K562 (cell line): ENCODE data around the gene ATG13. TPM values are rescaled to one million over a fixed set of nuclear protein-coding genes. Genes with fewer than 3 reads are reported as not detected.

ENCODE experiments used
- ARID1B ChIP-seq: fragments of 450-650 bp; IDR thresholded peaks from 2 replicates; pipeline ENCODE4 v1.6.1; 2016; ENCODE audit warnings: antibody characterized with exemption, mild to moderate bottlenecking, inconsistent platforms
- ARID4B ChIP-seq: sonication (generic); formaldehyde crosslinking; IDR thresholded peaks from 2 replicates; pipeline ENCODE4 v1.8.0; 2022; ENCODE audit warnings: mild to moderate bottlenecking, missing genetic modification reagents
- CCAR2 ChIP-seq: fragments of 200-400 bp; formaldehyde crosslinking; IDR thresholded peaks from 2 replicates; pipeline ENCODE4 v1.6.1; 2017; ENCODE audit warnings: mild to moderate bottlenecking, low read depth, low read length
- CEBPG ChIP-seq, 3 experiments: fragments of 200-800 bp in 1 of 3; sonication (Bioruptor generic) in 1 of 3; sonication (generic) in 1 of 3; formaldehyde crosslinking in 1 of 3; IDR thresholded peaks in 2 of 3; conservative IDR thresholded peaks in 1 of 3; 2 replicates each; pipeline versions ENCODE4 v1.6.1 to v1.8.0; 2016 to 2022; ENCODE audit warnings: missing compliant biosample characterization in 2 of 3, missing genetic modification characterization in 2 of 3, mild to moderate bottlenecking in 1 of 3, missing genetic modification reagents in 1 of 3
- DDX20 ChIP-seq: fragments of 450-650 bp; IDR thresholded peaks from 2 replicates; pipeline ENCODE4 v1.6.1; 2016; ENCODE audit warnings: missing genetic modification characterization, low read depth, mild to moderate bottlenecking, missing compliant biosample characterization, moderate library complexity
- FIP1L1 ChIP-seq: fragments of 200-400 bp; formaldehyde crosslinking; IDR thresholded peaks from 2 replicates; pipeline ENCODE4 v1.6.1; 2018; ENCODE audit warnings: mild to moderate bottlenecking, low read depth, low read length; ENCODE audit not compliant: poor library complexity, severe bottlenecking
- FOXP4 ChIP-seq: sonication (generic); formaldehyde crosslinking; IDR thresholded peaks from 2 replicates; pipeline ENCODE4 v1.8.0; 2022; ENCODE audit warnings: mild to moderate bottlenecking, missing genetic modification reagents, borderline replicate concordance
- HDAC2 ChIP-seq: fragments of 450-650 bp; IDR thresholded peaks from 2 replicates; pipeline ENCODE4 v1.6.1; 2016; ENCODE audit warnings: mild to moderate bottlenecking
- MXD1 ChIP-seq: fragments of 250-450 bp; sonication (Bioruptor Pico); IDR thresholded peaks from 2 replicates; pipeline ENCODE4 v1.8.0; 2021; ENCODE audit warnings: borderline replicate concordance, mild to moderate bottlenecking, moderate library complexity; ENCODE audit not compliant: poor library complexity, severe bottlenecking
- PBX2 ChIP-seq, 2 experiments: IDR thresholded peaks in 1 of 2; conservative IDR thresholded peaks in 1 of 2; 2 replicates each; pipeline ENCODE4 v1.6.1; 2016; ENCODE audit warnings: low read depth in 2 of 2, mild to moderate bottlenecking in 1 of 2, missing compliant biosample characterization in 1 of 2, missing genetic modification characterization in 1 of 2, moderate library complexity in 1 of 2
- POLR2AphosphoS5 ChIP-seq: IDR thresholded peaks from 2 replicates; pipeline ENCODE4 v1.6.1; 2011; ENCODE audit warnings: mild to moderate bottlenecking, low read depth, low read length, moderate library complexity; ENCODE audit not compliant: control insufficient read depth, insufficient read depth
- TSC22D4 ChIP-seq: fragments of 450-650 bp; IDR thresholded peaks from 2 replicates; pipeline ENCODE4 v1.6.1; 2016; ENCODE audit warnings: missing genetic modification characterization, missing biosample characterization, control low read depth
- ZNF184 ChIP-seq: sonication (generic); formaldehyde crosslinking; IDR thresholded peaks from 2 replicates; pipeline ENCODE4 v1.5.0; 2020; ENCODE audit warnings: missing genetic modification reagents
- ZNF507 ChIP-seq: conservative IDR thresholded peaks from 2 replicates; pipeline ENCODE4 v1.6.1; 2017; ENCODE audit warnings: missing genetic modification characterization, missing compliant biosample characterization
- ZNF79 ChIP-seq: fragments of 250-450 bp; sonication (Bioruptor Pico); IDR thresholded peaks from 2 replicates; pipeline ENCODE4 v1.4.0; 2020; ENCODE audit warnings: low read depth, mild to moderate bottlenecking, moderate library complexity
- polyA plus RNA-seq, 8 experiments: library from polyadenylated mRNA; depleted of rRNA in 4 of 8; stranded (reverse) in 5 of 8; unstranded in 3 of 8; fragments of >200 nt; fragmentation: Nextera tagmentation in 2 of 8; fragmentation: Illumina TruSeq in 1 of 8; extraction: Ambion mirVana in 2 of 8; extraction: Trizol in 1 of 8; gene quantifications; 2 replicates each; pipeline versions ENCODE4 v1.2.1 to v1.2.3, GENCODE V29; 2011 to 2014; ENCODE audit warnings: inconsistent platforms in 1 of 8, missing spikeins in 1 of 8
- total RNA-seq, 7 experiments: library from RNA; depleted of rRNA in 6 of 7; stranded (reverse); fragments of >200 nt in 6 of 7; fragmentation: Illumina TruSeq in 2 of 7; extraction: Trizol in 2 of 7; gene quantifications; 2 replicates each; pipeline versions ENCODE4 v1.2.1 to v1.2.3, GENCODE V29; 2011 to 2021; ENCODE audit warnings: low replicate concordance in 1 of 7

Gene ATG13
- total and polyA plus RNA-seq, 9 of the 15 experiments (the other 6 are each of a cell fraction or from before 2014, with no cell fraction given): 13.1 to 61.5 (median 36.5) TPM

GRCh38 chr11:46611526-46612304, 5.6 kb upstream of the ATG13 start (continued):
- TF ChIP-seq HDAC2 (peak; percentile 43; the same call in 1 of the 2 replicates), DDX20 (tag) (no peak), ARID4B (CRISPR knock-in tag) (no peak), FOXP4 (CRISPR knock-in tag) (no peak), MXD1 (CRISPR knock-in tag) (no peak), TSC22D4 (tag) (no peak), POLR2AphosphoS5 (peak; percentile 43; the same call in 1 of the 2 replicates), FIP1L1 (no peak), ARID1B (peak; percentile 80), PBX2 (CRISPR knock-in tag; IDR thresholded peaks at IDR 0.05; ENCODE audit: low read depth) (no peak), PBX2 (tag; conservative IDR thresholded peaks at IDR 0.05; ENCODE audit: low read depth) (no peak), ZNF507 (tag) (no peak), ZNF184 (CRISPR knock-in tag) (no peak), CEBPG (CRISPR knock-in tag; IDR thresholded peaks at IDR 0.05) (no peak), CEBPG (tag; conservative IDR thresholded peaks at IDR 0.05 in 1 of 2, IDR thresholded peaks at IDR 0.05 in 1 of 2) (no peak), CCAR2 (no peak), ZNF79 (CRISPR knock-in tag) (no peak)
